Fibroblast of skin of left biceps (primary cell): ENCODE results near the gene ZFP62.

ENCODE experiments used
- DNase-seq, 2 experiments: peaks; one replicate each; pipeline ENCODE4 v3.0.0-alpha.2; 2013; ENCODE audit warnings: low read depth in 2 of 2

ZFP62 gene

GRCh38 chr5:180810210-180810958 lies 50.7 kb downstream of the ZFP62 start:
- DNase-seq: peak; percentile 82 to 85

GRCh38 chr5:180809403-180810209 lies 51.5 kb downstream of the ZFP62 start:
- peak; percentile 70 to 73 for DNase-seq

- no peak for DNase-seq
These were observed 52.5 kb downstream of the ZFP62 start for GRCh38 chr5:180808461-180809000.

- no peak for DNase-seq
These were observed 53.2 kb downstream of the ZFP62 start for GRCh38 chr5:180807654-180808414.

- no peak for DNase-seq
These were observed 54.0 kb downstream of the ZFP62 start for GRCh38 chr5:180807046-180807445.

GRCh38 chr5:180806351-180807011 lies 54.6 kb downstream of the ZFP62 start:
- DNase-seq: no peak

- DNase-seq: no peak
These were observed 56.9 kb downstream of the ZFP62 start for GRCh38 chr5:180804129-180804618.

GRCh38 chr5:180803181-180804128 lies 57.6 kb downstream of the ZFP62 start:
- DNase-seq: no peak

GRCh38 chr5:180802325-180803180 lies 58.5 kb downstream of the ZFP62 start, which contains the start of gene MGAT1:
Gene MGAT1 (minus strand): TSS chr5:180802806. CDS start chr5:180792971, 9,835 bp downstream.
- peak in 1 of 2 experiments; percentile 63 for DNase-seq

GRCh38 chr5:180801596-180802324 lies 59.3 kb downstream of the ZFP62 start:
- no peak for DNase-seq

- no peak for DNase-seq
These were observed 60.9 kb downstream of the ZFP62 start for GRCh38 chr5:180799902-180800801.

GRCh38 chr5:180799194-180799593 lies 61.9 kb downstream of the ZFP62 start:
- no peak for DNase-seq

GRCh38 chr5:180798193-180798592 lies 62.9 kb downstream of the ZFP62 start:
- no peak for DNase-seq
